HFF-Myc (cell line): ENCODE results near the gene PI4K2A.
"Not testable (repeated sequence)": the region's sequence is repeated elsewhere in the genome, so short reads cannot be mapped to it uniquely, and the experiment has no call there.

ENCODE experiments used
- DNase-seq: peaks from one replicate; pipeline ENCODE4 v3.0.0-alpha.2; 2011; ENCODE audit warnings: low read depth; ENCODE audit errors: extremely low read depth
- H3K4me3 ChIP-seq: replicated peaks from 2 replicates; pipeline ENCODE4 v1.5.1; 2011; ENCODE audit warnings: low read depth, mild to moderate bottlenecking, control low read depth, low read length
- CTCF ChIP-seq: IDR thresholded peaks from 2 replicates; pipeline ENCODE4 v1.5.1; 2012; ENCODE audit warnings: mild to moderate bottlenecking, low read depth, low read length, control low read depth; ENCODE audit errors: missing control alignments

Gene PI4K2A

GRCh38 chr10:97689559-97690020 lies 49.1 kb downstream of the PI4K2A start:
- TF ChIP-seq CTCF, result no peak
- peak; percentile 94 for DNase-seq
- no peak overlapping the region for H3K4me3 ChIP-seq

- no peak for DNase-seq
- H3K4me3 ChIP-seq, result no peak overlapping the region
- no peak for TF ChIP-seq CTCF
These were observed 49.7 kb downstream of the PI4K2A start for GRCh38 chr10:97690133-97690532.

GRCh38 chr10:97698072-97698655 lies 57.7 kb downstream of the PI4K2A start:
- DNase-seq, H3K4me3 ChIP-seq: not testable (repeated sequence)

- no peak overlapping the region for H3K4me3 ChIP-seq
- DNase-seq, result peak; percentile 73
- TF ChIP-seq CTCF, result peak; percentile 96
These were observed 61.1 kb downstream of the PI4K2A start for GRCh38 chr10:97701438-97702069.

- TF ChIP-seq CTCF, result no peak
- no peak for DNase-seq
- no peak overlapping the region for H3K4me3 ChIP-seq
These were observed 63.1 kb downstream of the PI4K2A start for GRCh38 chr10:97703398-97704067.

GRCh38 chr10:97704341-97704740 lies 63.9 kb downstream of the PI4K2A start:
- TF ChIP-seq CTCF, result no peak
- DNase-seq, result no peak
- H3K4me3 ChIP-seq, result no peak overlapping the region

- DNase-seq, result no peak
- no peak overlapping the region for H3K4me3 ChIP-seq
- no peak for TF ChIP-seq CTCF
These were observed 64.7 kb downstream of the PI4K2A start for GRCh38 chr10:97705006-97705670.
